Hindlimb muscle (tissue), 1 donor: ENCODE data around the gene LRMDA. TPM values are rescaled to one million over a fixed set of nuclear protein-coding genes. Genes with fewer than 3 reads are reported as not detected.
"Not testable (repeated sequence)": the region's sequence is repeated elsewhere in the genome, so short reads cannot be mapped to it uniquely, and the experiment has no call there.

ENCODE experiments used
- DNase-seq: peaks from one replicate; pipeline ENCODE4 v3.0.0-alpha.2; 2013
- polyA plus RNA-seq: library from polyadenylated mRNA; unstranded; fragments of 120-200 nt; gene quantifications from one replicate; pipeline ENCODE4 v1.2.1, GENCODE V29; 2013; ENCODE audit not compliant: insufficient read length

Gene LRMDA
- polyA plus RNA-seq, 1 donor = 6.6 TPM

DNA sequence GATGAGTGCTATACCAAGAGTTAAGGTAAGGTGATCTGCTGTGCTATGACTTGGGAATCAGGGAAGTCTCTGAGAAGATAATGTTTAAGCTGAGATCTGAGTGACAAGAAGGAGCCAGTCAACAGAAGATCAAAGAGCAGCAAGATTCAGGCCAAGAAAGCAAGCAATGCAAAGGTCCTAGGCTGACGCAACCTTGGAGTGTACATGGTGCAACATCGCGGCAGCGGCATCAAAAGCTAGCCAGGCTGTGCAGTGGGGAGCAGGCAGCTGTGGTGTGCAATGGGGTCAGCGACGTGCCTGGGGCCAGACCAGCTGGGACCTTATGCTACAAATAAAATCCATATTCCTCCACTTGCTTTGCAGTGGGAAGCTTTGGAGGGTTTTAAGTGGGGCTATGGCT is 324.1 kb downstream of the LRMDA start:
- DNase-seq = no peak

DNA sequence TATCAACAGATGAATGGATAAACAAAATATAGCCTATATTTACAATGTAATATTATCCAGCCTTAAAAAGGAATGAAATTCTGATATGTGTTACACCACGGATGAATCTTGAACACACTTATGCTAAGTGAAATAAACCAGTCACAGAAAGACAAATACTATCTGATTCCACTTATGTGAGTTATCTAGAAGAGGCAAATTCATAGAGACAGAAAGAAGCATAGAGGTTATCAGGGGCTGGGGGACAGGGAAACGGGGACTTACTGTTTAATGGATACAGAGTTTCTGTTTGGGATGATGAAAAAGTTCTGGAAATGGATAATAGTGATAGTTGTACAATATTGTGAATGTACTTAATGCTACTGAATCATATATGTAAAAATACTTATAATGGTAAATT is 329.9 kb downstream of the LRMDA start:
- DNase-seq = no peak

DNA sequence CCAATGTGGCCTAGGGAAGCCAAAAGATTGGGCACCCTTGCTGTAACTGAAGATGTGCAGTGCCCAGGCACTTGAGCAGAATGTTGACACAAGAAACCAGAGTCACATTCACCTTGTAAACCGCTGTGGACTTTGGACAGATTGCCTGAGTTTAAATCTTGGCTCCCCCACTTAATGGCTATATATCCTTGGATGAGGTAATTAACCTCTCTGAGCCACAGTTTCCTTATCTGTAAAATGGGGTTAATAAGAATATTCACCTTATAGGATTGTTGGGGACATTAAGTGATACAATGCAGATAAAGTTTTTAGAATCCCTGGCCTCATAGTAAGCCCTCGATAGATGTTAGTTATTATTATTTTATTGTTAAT is 331.0 kb downstream of the LRMDA start:
- no peak for DNase-seq

DNA sequence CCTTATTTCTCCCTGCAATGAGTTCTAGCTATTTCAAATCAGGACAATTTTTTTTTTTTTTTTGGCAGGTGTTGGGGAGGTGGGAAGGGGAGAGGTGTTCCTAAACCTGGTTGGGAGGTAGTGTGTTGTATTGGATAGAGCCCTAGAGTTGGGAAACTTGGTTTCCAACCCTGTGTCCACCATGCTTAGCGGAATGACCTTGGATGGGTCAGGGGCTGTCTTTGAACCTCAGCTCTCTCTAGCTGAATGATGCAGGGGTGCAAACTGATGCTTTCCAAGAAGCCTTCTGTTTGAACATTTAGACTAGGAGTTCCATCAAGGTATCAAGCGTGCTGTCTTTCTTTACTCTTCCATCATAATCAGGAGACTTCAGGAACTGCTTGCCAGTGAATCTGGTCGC is 332.2 kb downstream of the LRMDA start:
- no peak for DNase-seq

DNA sequence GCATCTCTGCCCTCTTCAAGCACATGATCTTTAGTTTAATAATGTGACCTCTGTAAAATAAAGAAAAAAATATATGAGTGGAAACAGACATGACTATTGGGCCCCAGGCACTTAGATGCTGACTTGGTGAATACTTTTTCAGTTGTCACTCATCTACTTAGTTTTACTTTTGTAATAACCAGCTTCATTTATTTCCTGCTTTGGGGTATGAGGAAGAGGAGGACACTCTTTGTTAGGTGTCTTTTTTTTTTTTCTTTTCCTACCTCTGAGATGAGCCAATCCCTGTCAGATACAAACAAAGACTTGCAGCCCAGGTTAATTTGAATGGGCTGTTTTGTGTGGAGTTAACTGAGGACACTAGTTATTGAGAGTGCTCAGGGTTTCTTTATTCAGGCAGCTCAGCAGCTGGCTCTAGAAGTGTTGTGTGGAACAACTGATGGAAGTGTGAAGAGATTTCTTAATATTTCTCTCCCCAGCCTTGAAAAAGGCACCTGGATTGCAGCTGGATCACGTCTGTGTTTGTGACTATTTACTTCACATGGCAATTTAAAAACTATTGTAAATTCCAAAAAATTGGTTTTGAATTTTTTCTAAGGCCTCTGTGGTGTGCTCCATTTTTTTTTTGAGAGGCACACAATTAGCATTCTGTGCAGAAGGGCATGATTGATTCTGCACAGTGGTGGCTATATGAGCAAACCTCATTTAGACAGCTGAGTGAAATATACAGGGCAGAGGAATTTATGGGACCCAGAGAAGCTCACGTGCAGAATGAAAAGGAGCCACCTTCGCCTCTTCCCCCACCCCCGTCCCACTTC is 333.8 kb downstream of the LRMDA start:
- no peak for DNase-seq

DNA sequence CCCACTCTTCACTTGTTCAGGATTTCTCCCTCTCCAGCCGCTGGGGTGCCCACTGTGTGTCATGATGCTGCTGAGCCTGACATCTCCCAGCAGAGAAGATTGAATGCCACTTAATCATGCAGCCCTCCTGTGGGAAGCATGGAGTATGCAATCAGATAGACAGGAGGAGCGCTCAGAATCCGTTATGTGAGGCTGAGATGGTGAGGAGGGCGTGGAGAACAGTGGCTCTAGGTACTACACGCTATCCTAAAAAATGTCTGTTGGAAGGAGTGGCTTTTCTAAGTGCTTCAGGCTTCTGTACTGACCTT is 334.3 kb downstream of the LRMDA start:
- DNase-seq = no peak

DNA sequence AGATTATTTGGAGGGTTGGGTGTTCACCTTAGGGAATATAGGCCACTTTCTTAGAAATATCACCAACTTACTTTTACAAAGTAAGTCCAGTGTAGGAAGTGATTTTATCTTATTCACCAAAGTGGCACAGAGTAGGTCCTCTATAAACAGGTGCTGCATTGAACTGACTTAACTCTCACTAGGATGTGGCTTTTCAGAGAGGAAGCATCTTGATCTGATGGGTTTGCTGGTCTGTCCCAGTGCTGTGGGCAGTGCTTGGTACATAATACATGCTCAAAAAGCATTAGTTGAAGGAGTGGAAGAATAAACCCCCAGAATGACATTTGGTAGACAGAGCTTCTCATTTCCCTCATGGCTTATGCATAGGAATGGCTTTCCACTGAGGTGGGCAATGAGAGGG is 334.7 kb downstream of the LRMDA start:
- no peak for DNase-seq

DNA sequence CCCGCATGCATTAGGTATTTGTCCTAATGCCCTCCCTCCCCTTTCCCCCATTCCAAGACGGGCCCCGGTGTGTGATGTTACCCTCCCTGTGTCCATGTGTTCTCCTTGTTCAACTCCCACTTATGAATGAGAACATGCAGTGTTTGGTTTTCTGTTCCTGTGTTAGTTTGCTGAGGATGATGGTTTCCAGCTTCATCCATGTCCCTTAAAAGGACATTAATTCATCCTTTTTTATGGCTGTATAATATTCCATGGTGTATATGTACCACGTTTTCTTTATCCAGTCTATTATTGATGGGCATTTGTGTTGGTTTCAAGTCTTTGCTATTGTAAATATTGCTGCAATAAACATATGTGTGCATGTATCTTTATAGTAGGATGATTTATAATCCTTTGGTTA is 335.3 kb downstream of the LRMDA start:
- not testable (repeated sequence) for DNase-seq

DNA sequence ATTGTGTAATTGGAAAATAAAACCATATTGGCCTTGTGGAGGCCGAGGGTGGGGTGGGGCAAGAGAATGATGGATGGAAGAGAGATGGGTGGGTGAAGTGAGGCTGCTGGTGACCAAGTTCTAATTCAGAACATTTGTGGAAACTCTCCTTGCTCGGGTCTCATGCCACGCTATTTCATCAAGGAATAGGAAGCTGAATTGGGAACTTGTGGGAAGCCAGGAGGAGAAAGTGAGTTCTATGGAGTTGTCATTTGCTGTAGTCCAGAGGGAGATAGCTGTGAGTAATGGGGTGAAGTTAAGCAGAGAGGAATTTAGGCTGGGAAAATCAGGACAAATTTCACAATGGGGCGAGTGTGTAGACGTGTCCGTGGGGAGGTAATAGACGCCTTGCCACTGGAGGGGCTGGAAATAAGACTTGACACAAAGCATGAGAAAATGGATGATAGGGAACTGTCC is 339.2 kb downstream of the LRMDA start:
- peak; percentile 34 for DNase-seq

DNA sequence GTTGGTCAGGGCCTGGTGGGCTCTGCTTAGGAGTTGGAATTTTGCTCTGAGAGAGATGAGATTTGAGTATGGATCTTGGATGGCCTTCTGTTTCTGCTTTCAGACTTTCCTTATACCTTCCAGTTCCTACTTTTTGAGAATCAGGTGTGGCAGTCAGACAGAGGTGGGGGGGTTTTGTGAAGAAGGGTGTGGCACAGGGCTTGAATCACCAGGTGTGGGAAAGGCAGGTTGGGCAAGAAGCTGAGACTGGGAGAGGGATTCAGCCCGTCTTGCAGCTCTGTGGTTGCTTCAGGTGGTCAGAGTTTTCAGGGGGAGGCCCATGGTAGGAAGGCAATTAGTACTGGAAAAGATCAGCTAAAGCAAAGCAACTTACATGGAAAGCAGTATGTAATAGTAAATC is 340.2 kb downstream of the LRMDA start:
- no peak for DNase-seq

DNA sequence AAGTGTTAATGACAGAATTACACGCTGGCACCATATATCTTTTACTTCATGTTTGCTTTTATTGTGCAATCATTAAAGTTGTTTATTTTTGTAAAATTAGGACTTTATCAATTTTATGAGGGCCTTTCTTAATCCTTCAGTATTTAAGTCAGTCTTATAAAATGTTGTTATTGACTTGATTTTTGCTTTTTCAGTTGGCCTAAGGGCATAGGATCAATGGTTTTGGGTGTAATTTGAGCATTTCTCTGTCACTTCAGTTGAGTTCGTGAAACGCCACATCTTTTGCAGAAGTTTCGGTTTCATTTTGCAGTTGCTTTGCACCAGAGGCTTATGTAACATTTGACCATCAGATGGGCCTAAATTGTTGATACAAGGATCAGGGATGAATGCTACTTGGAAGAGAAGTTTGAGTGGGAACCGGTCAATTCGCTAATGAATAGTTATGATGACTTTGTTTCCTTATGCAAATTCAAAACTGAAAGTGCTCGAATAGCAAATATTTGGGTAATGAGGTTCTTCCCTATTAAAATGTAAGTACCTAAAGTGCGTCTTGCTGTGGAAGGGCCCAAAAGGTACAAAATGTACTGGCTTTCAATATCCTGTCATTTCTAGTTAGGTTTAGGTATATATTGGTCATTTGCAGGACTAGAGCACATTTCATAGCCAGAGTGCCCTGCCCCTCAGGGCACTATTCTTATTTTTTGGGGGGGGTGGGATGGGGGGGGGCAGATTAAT is 340.9 kb downstream of the LRMDA start:
- no peak for DNase-seq

DNA sequence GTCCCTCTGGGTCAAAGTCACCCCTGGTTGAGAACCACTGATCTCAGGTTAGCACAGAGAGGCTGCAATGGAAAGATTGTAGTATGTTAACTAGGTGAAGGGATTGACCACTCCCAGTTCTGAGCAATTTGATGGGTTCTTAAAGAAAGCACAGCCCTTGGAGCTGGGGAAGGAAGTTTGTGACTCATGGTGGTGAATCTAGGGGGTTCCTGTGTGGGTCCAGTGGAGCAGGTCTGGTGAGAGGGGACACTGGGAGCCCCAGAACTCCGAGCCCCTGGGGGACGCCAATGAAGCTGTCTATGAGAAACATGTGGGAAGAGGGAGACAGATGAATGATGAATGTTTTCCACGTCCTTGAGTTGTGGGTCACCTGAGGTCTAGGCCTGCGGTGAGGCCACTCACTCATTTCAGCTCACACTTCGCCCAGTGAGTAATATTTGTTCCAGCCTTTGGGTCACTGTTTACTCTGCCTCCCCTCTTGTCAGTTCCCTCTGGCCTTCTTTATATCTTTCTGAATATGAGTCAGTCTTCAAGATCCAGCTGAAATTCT is 341.9 kb downstream of the LRMDA start:
- DNase-seq = no peak

DNA sequence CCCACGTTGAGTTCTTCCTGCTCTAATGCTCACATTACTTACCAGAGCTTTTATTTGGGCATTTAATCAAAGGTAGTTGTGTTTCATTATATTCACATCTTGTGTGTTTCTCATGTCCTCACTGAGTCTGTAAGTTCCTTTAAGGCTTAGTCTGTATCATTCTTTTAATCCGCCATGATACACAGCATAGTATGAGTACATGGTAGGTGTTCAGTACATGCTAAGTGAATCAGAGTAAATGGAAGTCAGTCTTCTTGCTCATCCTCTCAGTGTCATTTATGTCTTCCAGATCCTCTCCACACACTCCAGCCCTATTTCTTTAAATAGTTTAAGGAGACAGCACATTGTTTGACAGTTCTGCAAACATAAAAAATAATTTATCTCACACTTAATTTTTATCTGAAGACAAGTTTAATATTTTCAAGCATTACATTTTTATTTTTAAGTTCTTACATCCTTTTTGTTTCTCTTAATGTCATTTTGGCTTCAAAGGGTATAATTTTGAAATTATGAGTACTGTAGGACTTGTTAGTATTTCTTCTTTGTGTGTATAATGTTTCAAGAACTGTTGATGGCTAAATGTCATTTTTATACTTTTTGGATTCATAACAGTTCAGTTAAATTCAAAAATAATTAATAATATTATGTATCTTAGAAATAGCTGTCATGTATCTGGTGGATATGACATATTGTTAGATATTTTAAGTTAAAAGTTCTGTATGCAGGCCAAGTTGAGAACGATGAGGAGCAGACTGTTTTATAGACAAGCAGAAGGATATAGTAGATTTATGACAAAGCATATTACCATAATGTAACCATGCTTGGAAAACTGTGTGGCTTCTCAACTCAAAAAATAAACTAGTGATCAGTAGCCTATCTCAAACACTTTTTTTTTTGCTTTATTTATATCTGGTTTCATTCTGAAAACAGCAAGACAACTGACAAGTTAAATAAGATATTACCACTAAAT is 342.7 kb downstream of the LRMDA start:
- no peak for DNase-seq

DNA sequence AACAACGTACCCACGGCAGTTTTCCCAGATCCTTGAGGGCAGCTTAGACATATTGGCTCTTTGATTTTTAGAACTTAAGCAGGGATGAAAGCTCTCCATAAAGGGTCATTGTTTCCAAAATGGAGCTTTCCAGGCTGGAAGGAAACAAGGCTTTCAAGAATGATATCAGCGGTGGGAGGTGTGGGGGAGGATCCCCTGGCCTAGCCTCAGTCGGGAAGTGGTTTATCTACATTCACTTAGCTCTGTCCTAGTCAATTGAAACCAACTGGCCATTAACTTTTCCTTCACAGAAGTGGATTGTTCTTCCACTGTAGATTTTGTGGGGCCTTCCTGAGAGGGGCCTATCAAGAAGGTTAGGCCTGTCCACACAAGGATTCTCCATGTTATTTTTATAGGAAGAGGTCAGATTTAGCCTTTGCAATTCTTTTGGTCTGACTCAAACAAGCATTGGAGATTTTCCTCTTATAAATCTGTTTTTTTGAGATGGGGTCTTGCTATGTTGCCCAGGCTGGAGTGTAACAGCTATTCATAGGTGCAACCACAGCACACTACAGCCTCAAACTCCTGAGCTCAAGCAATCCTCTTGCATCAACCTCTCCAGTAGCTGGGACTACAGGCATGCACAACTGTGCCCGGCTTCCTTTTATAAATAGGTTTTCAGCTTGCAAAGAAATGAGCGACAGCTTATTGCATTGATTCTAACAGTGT is 343.5 kb downstream of the LRMDA start:
- no peak for DNase-seq

DNA sequence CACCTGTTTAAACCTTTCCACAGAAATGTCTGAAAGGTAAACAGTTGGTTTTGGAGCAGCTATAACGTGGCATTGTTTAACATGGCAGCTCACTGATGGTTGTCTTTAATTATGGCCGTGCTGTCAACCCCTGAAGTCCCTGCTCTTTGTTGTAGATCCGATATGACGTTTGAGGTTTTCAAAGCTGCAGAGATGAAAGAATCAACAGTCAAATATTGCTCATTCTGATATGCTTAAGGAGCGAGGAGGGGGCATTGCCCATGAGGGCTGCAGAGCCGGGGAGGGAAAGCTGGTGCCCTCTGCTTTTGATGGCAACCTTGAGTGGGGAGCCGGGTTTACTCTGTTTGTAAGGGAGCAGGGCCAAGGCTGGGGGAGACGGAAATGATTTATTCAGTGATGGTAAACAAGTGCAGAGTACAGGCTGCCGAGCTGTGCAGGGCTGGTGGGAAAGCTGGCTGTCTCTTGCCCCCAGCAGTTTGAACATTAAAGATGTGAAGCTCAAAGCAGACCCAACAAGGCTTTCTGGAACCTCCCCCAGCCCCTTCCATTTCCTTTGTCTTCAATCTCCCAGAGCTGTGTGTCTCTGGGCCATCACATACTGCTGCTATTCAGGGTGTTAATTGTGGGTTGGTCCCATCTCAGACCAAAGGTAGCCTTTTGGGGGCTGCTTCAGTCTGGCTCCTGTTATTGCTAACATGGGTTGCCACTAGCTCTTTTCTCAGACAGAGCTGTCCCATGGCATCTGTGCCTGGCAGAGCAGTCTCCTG is 345.5 kb downstream of the LRMDA start:
- no peak for DNase-seq

DNA sequence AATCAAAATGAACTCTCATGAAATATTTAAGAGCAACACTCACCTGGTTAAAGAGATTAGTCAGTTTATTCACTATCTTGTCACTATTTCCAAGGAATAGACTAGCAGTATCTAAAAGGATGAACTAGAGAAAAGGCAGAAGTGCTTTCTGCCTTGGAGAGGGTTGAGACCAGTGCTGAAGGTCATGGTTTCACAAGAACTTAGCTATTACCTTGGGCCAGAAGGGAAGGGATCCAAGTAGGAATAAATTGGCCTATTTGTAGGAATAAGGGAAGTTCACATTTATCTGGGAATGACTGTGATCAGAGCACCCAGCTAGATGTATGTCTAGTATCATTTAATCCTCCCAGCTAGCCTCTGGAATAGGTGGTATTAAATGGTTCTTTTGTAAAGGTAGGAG is 347.2 kb downstream of the LRMDA start:
- no peak for DNase-seq

DNA sequence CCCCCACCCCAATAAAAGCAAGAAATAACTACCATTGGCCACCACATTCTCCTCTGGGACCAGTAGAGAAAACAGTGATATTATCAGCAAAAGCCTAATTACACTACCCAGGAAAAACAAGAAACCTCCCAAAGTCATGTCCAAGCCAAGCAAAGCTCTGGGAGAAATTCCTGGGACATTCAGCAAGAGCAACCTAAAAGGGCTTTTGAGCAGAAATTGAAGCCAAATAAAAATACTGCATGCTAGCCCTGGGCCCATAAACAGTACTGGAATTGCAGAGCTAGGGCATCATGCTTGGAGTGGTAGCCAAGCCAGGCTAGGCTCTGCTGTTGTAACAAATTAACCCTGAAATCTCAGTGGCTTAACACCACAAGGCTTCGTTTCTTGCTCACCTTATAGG is 347.9 kb downstream of the LRMDA start:
- no peak for DNase-seq

DNA sequence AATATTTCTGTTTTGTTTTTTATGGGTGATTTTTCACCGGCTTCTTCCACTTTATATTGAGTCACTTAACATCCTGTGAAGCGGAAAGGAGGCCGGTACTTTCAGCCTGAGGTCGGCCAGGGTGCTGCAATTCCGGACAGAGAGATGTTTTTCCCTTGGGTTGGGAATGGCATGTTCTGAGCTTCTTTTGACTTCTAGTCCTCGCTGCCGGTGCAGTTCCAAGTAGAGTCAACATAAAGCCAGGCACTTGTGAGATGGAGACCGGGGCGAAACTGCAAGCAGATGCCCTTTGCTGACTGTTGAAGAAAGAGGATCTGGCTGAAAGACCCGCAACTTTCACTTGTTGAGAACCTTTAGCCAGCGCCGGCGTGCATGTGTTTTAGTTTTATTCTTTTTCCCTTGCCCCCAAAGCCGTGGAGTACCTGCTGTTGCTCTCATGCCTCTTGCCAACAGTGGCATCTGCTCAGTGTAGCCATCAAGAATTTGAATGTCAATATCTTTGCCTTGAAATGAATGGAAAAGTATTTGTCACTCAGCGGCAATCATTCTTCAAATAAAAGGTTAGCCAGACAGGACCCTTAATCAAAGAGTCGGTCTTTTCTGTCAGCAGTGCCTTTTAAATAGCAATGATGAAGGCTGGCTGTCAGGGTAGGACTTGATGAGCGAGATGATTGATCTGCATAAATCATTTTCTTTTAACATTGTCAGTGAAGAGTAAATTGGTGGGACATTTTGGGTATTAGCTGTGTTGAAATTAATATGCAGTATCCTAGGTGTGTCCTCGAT is 351.2 kb downstream of the LRMDA start:
- DNase-seq = no peak

DNA sequence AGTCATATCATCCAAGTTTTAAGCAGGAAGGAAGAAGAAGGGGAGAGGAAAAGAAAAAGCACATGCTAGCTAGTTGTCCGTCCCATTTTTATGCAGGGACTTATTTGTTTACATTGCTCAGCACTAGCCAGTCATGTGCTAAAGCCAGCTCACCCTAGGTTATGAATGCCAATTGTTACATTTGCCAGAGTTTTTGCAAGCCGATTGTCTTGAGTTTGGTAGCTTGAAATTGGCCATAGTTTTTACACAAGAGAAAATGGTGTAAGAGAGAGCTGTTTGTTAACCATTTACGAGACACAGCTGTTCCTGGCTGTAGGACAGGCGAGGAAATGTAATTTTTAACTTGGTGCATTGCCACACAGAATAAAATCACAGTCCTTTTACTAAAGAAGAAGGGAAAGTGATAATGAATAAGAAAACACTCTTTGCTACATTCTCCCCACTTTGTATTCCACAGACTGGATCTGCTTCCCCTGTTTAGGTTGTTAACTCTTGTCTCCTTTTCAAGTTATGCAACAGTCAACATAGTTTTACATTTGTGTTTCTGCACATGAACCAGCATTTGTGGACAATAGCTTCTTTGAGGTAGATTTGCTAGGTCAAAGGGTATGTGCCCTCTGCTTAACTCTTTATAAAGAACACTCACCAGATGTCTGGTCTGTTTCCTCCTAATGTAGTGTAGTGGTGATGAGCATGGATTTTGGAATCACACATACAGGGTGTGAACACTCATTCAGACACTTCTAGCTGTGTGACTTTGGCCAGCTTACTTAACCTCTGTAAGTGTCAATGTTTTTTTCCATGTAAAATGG is 357.2 kb downstream of the LRMDA start:
- no peak for DNase-seq

DNA sequence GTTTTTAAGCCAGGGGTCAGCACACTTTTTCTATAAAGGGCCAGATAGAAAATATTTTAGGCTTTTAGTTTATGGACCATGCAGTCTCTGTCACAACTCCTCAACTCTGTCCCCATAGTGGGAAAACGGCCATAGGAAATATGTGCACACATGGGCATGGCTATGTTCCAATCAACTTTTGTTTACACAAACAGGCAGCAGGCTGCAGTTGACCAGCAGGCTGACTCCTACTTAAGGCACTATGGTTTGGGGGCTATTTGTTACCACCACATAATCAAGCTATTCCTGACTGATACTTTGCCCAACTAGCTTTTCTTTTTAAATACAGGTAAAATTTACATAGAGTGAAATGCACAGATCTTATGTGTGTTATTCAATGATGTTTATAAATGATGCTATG is 362.4 kb downstream of the LRMDA start:
- DNase-seq = no peak
